GM23338 (cell line): ENCODE results near the gene PDE3A.

ENCODE experiments used
- CTCF ChIP-seq, 2 experiments: fragments of 200-600 bp in 1 of 2; sonication (generic) in 1 of 2; conservative IDR thresholded peaks; 2 replicates each; pipeline versions ENCODE4 v1.5.1 to v1.6.1; 2016 to 2017; ENCODE audit warnings: antibody characterized with exemption in 2 of 2, low read depth in 2 of 2, mild to moderate bottlenecking in 2 of 2, moderate library complexity in 1 of 2
- EZH2 ChIP-seq: fragments of 200-600 bp; sonication (generic); IDR thresholded peaks from one replicate; pipeline ENCODE4 v1.8.0; 2017; ENCODE audit warnings: antibody characterized with exemption, mild to moderate bottlenecking, low read depth; ENCODE audit not compliant: unreplicated experiment
- EZH2phosphoT487 ChIP-seq: fragments of 200-600 bp; sonication (generic); IDR thresholded peaks from one replicate; pipeline ENCODE4 v1.8.1; 2018; ENCODE audit warnings: antibody characterized with exemption; ENCODE audit not compliant: unreplicated experiment
- JUNB ChIP-seq: IDR thresholded peaks from one replicate; pipeline ENCODE4 v1.6.1; 2016; ENCODE audit warnings: antibody characterized with exemption; ENCODE audit not compliant: unreplicated experiment
- POLR2AphosphoS5 ChIP-seq: IDR thresholded peaks from 2 replicates; pipeline ENCODE4 v1.6.1; 2016; ENCODE audit warnings: antibody characterized with exemption, low read depth
- TF ChIP-seq, protein P1 (sequence below): IDR thresholded peaks from one replicate; pipeline ENCODE4 v1.6.1; 2018; ENCODE audit warnings: antibody characterized with exemption; ENCODE audit not compliant: unreplicated experiment

DNA sequence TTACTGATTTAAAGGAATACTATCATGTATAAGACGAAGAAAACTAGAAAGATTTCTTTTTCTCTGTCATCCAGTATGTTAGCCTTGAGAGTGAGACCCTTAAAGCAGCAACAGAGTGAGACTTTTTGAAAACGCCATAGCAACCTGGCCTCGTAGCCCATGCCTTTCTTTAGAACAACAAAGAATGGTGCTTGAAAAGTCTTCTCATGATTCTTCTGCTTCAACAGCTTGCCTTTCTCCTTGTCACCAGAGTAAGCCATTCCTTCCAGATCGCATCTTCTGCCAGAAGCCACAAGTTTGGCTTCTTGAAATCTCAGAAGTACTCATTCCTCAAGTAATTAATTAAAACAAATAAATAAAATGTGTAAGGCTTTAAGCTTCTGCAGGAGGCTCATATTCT, 109.3 kb downstream of the PDE3A start:
- no peak for TF ChIP-seq CTCF (conservative IDR thresholded peaks at IDR 0.05; ENCODE audit: low read depth in 2 of 2)
- TF ChIP-seq, protein P1, sequence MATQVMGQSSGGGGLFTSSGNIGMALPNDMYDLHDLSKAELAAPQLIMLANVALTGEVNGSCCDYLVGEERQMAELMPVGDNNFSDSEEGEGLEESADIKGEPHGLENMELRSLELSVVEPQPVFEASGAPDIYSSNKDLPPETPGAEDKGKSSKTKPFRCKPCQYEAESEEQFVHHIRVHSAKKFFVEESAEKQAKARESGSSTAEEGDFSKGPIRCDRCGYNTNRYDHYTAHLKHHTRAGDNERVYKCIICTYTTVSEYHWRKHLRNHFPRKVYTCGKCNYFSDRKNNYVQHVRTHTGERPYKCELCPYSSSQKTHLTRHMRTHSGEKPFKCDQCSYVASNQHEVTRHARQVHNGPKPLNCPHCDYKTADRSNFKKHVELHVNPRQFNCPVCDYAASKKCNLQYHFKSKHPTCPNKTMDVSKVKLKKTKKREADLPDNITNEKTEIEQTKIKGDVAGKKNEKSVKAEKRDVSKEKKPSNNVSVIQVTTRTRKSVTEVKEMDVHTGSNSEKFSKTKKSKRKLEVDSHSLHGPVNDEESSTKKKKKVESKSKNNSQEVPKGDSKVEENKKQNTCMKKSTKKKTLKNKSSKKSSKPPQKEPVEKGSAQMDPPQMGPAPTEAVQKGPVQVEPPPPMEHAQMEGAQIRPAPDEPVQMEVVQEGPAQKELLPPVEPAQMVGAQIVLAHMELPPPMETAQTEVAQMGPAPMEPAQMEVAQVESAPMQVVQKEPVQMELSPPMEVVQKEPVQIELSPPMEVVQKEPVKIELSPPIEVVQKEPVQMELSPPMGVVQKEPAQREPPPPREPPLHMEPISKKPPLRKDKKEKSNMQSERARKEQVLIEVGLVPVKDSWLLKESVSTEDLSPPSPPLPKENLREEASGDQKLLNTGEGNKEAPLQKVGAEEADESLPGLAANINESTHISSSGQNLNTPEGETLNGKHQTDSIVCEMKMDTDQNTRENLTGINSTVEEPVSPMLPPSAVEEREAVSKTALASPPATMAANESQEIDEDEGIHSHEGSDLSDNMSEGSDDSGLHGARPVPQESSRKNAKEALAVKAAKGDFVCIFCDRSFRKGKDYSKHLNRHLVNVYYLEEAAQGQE: no peak
- TF ChIP-seq POLR2AphosphoS5: no peak
- no peak for TF ChIP-seq EZH2
- TF ChIP-seq EZH2phosphoT487: no peak
- TF ChIP-seq JUNB: no peak
